Activated naive CD4-positive, alpha-beta T cell treated with anti-CD3 and anti-CD28 coated beads, Interleukin-2, amount 10 ng/mL, durations not matched to agents 7 days and 5 days (primary cell): ENCODE data around the gene KRT75.

ENCODE experiments used
- CTCF ChIA-PET: fragments of 350-600 bp; sonication (Branson Sonifier 250); formaldehyde crosslinking; loops from one replicate; lab custom pipeline; 2021; ENCODE audit warnings: antibody characterized with exemption; lab: Charles Lee
- DNase-seq: peaks from one replicate; pipeline ENCODE4 v3.0.0-alpha.2; 2020
- H3K27ac Mint-ChIP-seq: one replicate; pipeline ENCODE4 v1.8.0; 2021; ENCODE audit warnings: mild to moderate bottlenecking, moderate library complexity, mixed read lengths
- H3K27me3 Mint-ChIP-seq: one replicate; pipeline ENCODE4 v1.8.0; 2021; ENCODE audit warnings: mild to moderate bottlenecking, mixed read lengths
- H3K36me3 Mint-ChIP-seq: one replicate; pipeline ENCODE4 v1.8.0; 2021; ENCODE audit warnings: mixed read lengths
- H3K4me1 Mint-ChIP-seq: one replicate; pipeline ENCODE4 v1.8.0; 2021; ENCODE audit warnings: mixed read lengths
- H3K4me3 Mint-ChIP-seq: one replicate; pipeline ENCODE4 v1.8.0; 2021; ENCODE audit warnings: mild to moderate bottlenecking, moderate library complexity, mixed read lengths
- H3K9me3 Mint-ChIP-seq: one replicate; pipeline ENCODE4 v1.8.0; 2021; ENCODE audit warnings: mixed read lengths

Gene KRT75

GRCh38 chr12:52401926-52402325 is 32.2 kb downstream of the KRT75 start:
- Mint-ChIP-seq H3K4me3 (no peak overlapping the region), H3K36me3 (no peaks in the 10 kb centered on the region), H3K27ac (no peak overlapping the region), H3K9me3 (no peaks in the 10 kb centered on the region), H3K27me3 (peaks cover 35% of the 10 kb centered on the region), H3K4me1 (no peaks in the 10 kb centered on the region)
- DNase-seq: no peak
- CTCF ChIA-PET: no interaction called here

GRCh38 chr12:52401526-52401925 is 32.6 kb downstream of the KRT75 start:
- Mint-ChIP-seq H3K4me3 (no peak overlapping the region), H3K27me3 (peaks cover 37% of the 10 kb centered on the region), H3K9me3 (no peaks in the 10 kb centered on the region), H3K27ac (no peak overlapping the region), H3K4me1 (no peaks in the 10 kb centered on the region), H3K36me3 (no peaks in the 10 kb centered on the region)
- DNase-seq: no peak
- CTCF ChIA-PET: no interaction called here

- CTCF ChIA-PET: interaction anchor here (1.4 kb wide), 1 partner anchor 10 kb away, joined by 3 read pairs; no protein-coding TSS in a partner anchor
- Mint-ChIP-seq H3K36me3 (no peaks in the 10 kb centered on the region), H3K4me1 (no peaks in the 10 kb centered on the region), H3K27me3 (peaks cover 38% of the 10 kb centered on the region), H3K9me3 (no peaks in the 10 kb centered on the region), H3K4me3 (no peak overlapping the region), H3K27ac (no peak overlapping the region)
- DNase-seq: no peak
These were observed 33.3 kb downstream of the KRT75 start for GRCh38 chr12:52400906-52401305.

GRCh38 chr12:52399756-52400155 is 34.4 kb downstream of the KRT75 start:
- Mint-ChIP-seq H3K9me3 (no peaks in the 10 kb centered on the region), H3K36me3 (no peaks in the 10 kb centered on the region)

GRCh38 chr12:52398176-52398575 is 36.0 kb downstream of the KRT75 start:
- CTCF ChIA-PET: interaction anchor here (1.1 kb wide), 1 partner anchor 240 kb away, joined by 4 read pairs; no protein-coding TSS in a partner anchor
- no peak overlapping the region for H3K4me3 Mint-ChIP-seq

More at GRCh38 chr12:52399756-52400155, 34.4 kb downstream of the KRT75 start:
- H3K4me3 Mint-ChIP-seq: no peak overlapping the region
- H3K27me3 Mint-ChIP-seq: peaks cover 45% of the 10 kb centered on the region
- H3K27ac Mint-ChIP-seq: no peak overlapping the region
- CTCF ChIA-PET: interaction anchor here (1.4 kb wide), 1 partner anchor 9 kb away, joined by 3 read pairs; no protein-coding TSS in a partner anchor
- no peaks in the 10 kb centered on the region for H3K4me1 Mint-ChIP-seq
- DNase-seq: no peak

GRCh38 chr12:52396656-52397055 is 37.5 kb downstream of the KRT75 start:
- Mint-ChIP-seq H3K36me3 (no peaks in the 10 kb centered on the region), H3K27ac (no peak overlapping the region), H3K4me1 (no peaks in the 10 kb centered on the region), H3K9me3 (no peaks in the 10 kb centered on the region), H3K4me3 (no peak overlapping the region), H3K27me3 (peaks cover 44% of the 10 kb centered on the region)
- CTCF ChIA-PET: interaction anchor here (1.1 to 1.4 kb wide), 3 partner anchors 317 to 483 kb away, joined by 3 to 4 read pairs (median 3); no protein-coding TSS in a partner anchor
- no peak for DNase-seq

More at GRCh38 chr12:52398176-52398575, 36.0 kb downstream of the KRT75 start:
- DNase-seq: no peak
- no peak overlapping the region for H3K27ac Mint-ChIP-seq
- no peaks in the 10 kb centered on the region for H3K9me3 Mint-ChIP-seq
- peaks cover 50% of the 10 kb centered on the region for H3K27me3 Mint-ChIP-seq
- H3K4me1 Mint-ChIP-seq: no peaks in the 10 kb centered on the region
- H3K36me3 Mint-ChIP-seq: no peaks in the 10 kb centered on the region

- Mint-ChIP-seq H3K36me3 (no peaks in the 10 kb centered on the region), H3K27me3 (peaks cover 41% of the 10 kb centered on the region), H3K27ac (no peak overlapping the region), H3K9me3 (no peaks in the 10 kb centered on the region), H3K4me1 (no peaks in the 10 kb centered on the region), H3K4me3 (no peak overlapping the region)
- peak; percentile 28 for DNase-seq
- CTCF ChIA-PET: interaction anchor here (0.9 to 2.9 kb wide), 5 partner anchors 188 to 484 kb away, joined by 3 to 8 read pairs (median 3); no protein-coding TSS in a partner anchor
These were observed 38.3 kb downstream of the KRT75 start for GRCh38 chr12:52395761-52396434.

GRCh38 chr12:52394836-52395405 is 39.2 kb downstream of the KRT75 start:
- H3K4me3 Mint-ChIP-seq: no peak overlapping the region
- CTCF ChIA-PET: interaction anchor here (2.9 kb wide), 1 partner anchor 485 kb away, joined by 8 read pairs; no protein-coding TSS in a partner anchor
- no peaks in the 10 kb centered on the region for H3K9me3 Mint-ChIP-seq
- no peaks in the 10 kb centered on the region for H3K4me1 Mint-ChIP-seq
- peaks cover 36% of the 10 kb centered on the region for H3K27me3 Mint-ChIP-seq
- no peak for DNase-seq
- no peaks in the 10 kb centered on the region for H3K36me3 Mint-ChIP-seq
- H3K27ac Mint-ChIP-seq: no peak overlapping the region

- Mint-ChIP-seq H3K36me3 (no peaks in the 10 kb centered on the region), H3K27me3 (peaks cover 37% of the 10 kb centered on the region), H3K27ac (no peak overlapping the region), H3K9me3 (no peaks in the 10 kb centered on the region), H3K4me3 (no peak overlapping the region), H3K4me1 (no peaks in the 10 kb centered on the region)
- CTCF ChIA-PET: interaction anchor here (0.7 to 1.7 kb wide), 2 partner anchors 235 to 477 kb away, joined by 3 to 4 read pairs; no protein-coding TSS in a partner anchor
- DNase-seq: no peak
These were observed 41.6 kb downstream of the KRT75 start for GRCh38 chr12:52392465-52393007.

GRCh38 chr12:52391618-52392002 is 42.6 kb downstream of the KRT75 start:
- H3K9me3 Mint-ChIP-seq: no peaks in the 10 kb centered on the region
- DNase-seq: no peak
- CTCF ChIA-PET: interaction anchor here (0.7 to 1.7 kb wide), 4 partner anchors 9 to 488 kb away, joined by 3 to 4 read pairs (median 4); no protein-coding TSS in a partner anchor

GRCh38 chr12:52390739-52391617 is 43.2 kb downstream of the KRT75 start:
- Mint-ChIP-seq H3K27me3 (peaks cover 28% of the 10 kb centered on the region), H3K27ac (no peak overlapping the region), H3K36me3 (no peaks in the 10 kb centered on the region), H3K4me1 (no peaks in the 10 kb centered on the region), H3K4me3 (no peak overlapping the region), H3K9me3 (no peaks in the 10 kb centered on the region)
- no peak for DNase-seq
- CTCF ChIA-PET: interaction anchor here (0.6 to 1.7 kb wide), 4 partner anchors 9 to 489 kb away, joined by 3 to 4 read pairs (median 4); no protein-coding TSS in a partner anchor

More at GRCh38 chr12:52391618-52392002, 42.6 kb downstream of the KRT75 start:
- no peaks in the 10 kb centered on the region for H3K4me1 Mint-ChIP-seq
- H3K27ac Mint-ChIP-seq: no peak overlapping the region
- no peak overlapping the region for H3K4me3 Mint-ChIP-seq
- peaks cover 31% of the 10 kb centered on the region for H3K27me3 Mint-ChIP-seq
- H3K36me3 Mint-ChIP-seq: no peaks in the 10 kb centered on the region

- DNase-seq: no peak
- Mint-ChIP-seq H3K9me3 (no peaks in the 10 kb centered on the region), H3K27ac (no peak overlapping the region), H3K4me1 (no peaks in the 10 kb centered on the region), H3K27me3 (peaks cover 23% of the 10 kb centered on the region), H3K4me3 (no peak overlapping the region), H3K36me3 (no peaks in the 10 kb centered on the region)
- CTCF ChIA-PET: no interaction called here
These were observed 44.6 kb downstream of the KRT75 start for GRCh38 chr12:52389313-52390207.

GRCh38 chr12:52387859-52388258 is 46.3 kb downstream of the KRT75 start:
- no peak for DNase-seq
- Mint-ChIP-seq H3K9me3 (no peaks in the 10 kb centered on the region), H3K27ac (no peak overlapping the region), H3K36me3 (no peaks in the 10 kb centered on the region), H3K4me1 (peaks cover 4% of the 10 kb centered on the region), H3K27me3 (peaks cover 17% of the 10 kb centered on the region), H3K4me3 (no peak overlapping the region)
- CTCF ChIA-PET: no interaction called here
